IPS-15b (cell line): ENCODE measurements around the gene RASGRF2.

Experiments
- H3K27me3 ChIP-seq: one replicate; pipeline ENCODE4 v1.6.1; 2013; ENCODE audit warnings: low read length; ENCODE audit not compliant: control insufficient read depth, insufficient read depth
- H3K36me3 ChIP-seq: one replicate; pipeline ENCODE4 v1.6.1; 2013; ENCODE audit warnings: low read length; ENCODE audit not compliant: control insufficient read depth, insufficient read depth
- H3K4me1 ChIP-seq: one replicate; pipeline ENCODE4 v1.6.1; 2013; ENCODE audit warnings: mild to moderate bottlenecking, low read length; ENCODE audit not compliant: control insufficient read depth, insufficient read depth
- H3K4me3 ChIP-seq: one replicate; pipeline ENCODE4 v1.5.1; 2013; ENCODE audit warnings: low read depth, low read length
- H3K9ac ChIP-seq: one replicate; pipeline ENCODE4 v1.6.1; 2013; ENCODE audit warnings: low read depth, mild to moderate bottlenecking, low read length
- H3K9me3 ChIP-seq: one replicate; pipeline ENCODE4 v1.6.1; 2013; ENCODE audit warnings: mild to moderate bottlenecking, low read length; ENCODE audit not compliant: control insufficient read depth, insufficient read depth

RASGRF2 gene

DNA sequence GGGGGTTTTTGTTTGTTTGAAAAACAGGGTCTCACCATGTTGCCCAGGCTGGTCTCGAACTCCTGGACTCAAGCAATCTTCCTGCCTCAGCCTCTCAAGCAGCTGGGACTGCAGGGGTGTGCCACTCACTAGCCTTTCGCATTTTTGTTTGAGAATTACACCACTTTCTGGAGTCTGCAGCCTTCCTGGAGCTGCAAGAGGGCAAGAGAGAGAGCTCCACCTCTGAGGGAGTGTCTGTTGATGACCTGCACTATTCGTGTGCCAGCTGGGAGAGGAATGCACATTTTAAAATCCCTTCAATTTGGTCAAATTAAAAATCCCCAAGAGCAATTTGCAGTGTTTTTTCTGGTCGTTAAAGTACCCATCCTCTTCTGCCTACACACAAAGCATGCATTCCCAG is 267.9 kb downstream of the RASGRF2 start:
- H3K4me1 ChIP-seq = peaks cover 4% of the 10 kb centered on the region
- no peak overlapping the region for H3K4me3 ChIP-seq
- H3K27me3 ChIP-seq = no peaks in the 10 kb centered on the region
- H3K9ac ChIP-seq = no peak overlapping the region
- no peaks in the 10 kb centered on the region for H3K36me3 ChIP-seq
- no peaks in the 10 kb centered on the region for H3K9me3 ChIP-seq

DNA sequence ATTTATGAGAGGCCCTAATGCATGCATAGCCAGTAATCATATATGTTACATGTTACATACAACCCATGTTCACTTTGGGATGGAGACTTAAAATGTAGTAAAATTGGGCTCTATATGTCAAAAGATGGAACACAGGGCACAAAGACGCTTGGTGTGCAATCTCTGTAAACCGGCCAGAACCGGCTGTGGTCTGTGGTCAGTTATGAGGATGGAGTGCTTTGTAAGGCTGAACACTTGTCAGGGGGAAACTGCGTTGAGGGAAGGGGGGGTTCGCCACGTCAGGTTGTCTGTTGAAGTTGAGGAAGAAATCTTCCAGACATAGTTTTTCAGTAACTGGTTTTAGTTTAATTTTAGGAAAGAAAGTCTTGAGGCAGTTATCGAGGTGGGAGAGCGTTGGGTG is 270.3 kb downstream of the RASGRF2 start:
- Histone ChIP-seq H3K27me3 (no peaks in the 10 kb centered on the region), H3K9ac (no peak overlapping the region), H3K9me3 (no peaks in the 10 kb centered on the region), H3K36me3 (no peaks in the 10 kb centered on the region), H3K4me3 (no peak overlapping the region), H3K4me1 (peaks cover 12% of the 10 kb centered on the region)

GRCh38 chr5:81232464-81233079 is 272.4 kb downstream of the RASGRF2 start:
- Histone ChIP-seq H3K4me1 (peaks cover 12% of the 10 kb centered on the region), H3K4me3 (peak overlapping the region; percentile 81), H3K36me3 (no peaks in the 10 kb centered on the region), H3K27me3 (no peaks in the 10 kb centered on the region), H3K9ac (peak overlapping the region; percentile 70), H3K9me3 (no peaks in the 10 kb centered on the region)

DNA sequence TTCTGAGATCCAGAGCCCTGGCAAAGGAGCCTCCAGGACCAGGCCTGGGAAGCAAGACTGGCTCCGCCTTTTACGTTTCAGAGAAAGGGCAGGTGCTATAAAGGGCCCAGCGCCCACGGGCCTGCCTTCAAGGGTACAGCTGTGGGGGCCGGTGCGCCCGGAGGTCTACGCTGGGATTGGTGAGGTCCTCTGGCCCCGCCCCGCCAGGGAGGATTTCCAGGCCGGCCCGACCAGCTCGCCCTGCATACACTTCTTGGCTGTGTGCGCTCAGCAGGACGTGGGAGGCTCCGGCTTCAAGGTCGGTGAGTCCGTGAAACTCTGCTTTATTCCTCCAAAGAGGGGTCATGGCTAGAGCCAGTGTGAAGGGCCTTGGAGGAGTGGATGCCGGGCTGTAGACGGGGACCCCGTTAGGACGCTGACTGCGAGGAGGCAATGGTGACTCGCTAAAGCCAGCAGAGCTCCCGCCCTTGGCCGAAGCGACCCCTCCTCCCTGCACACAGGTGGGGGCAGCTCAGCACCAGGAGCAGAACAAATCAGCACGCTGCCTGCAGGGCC is 273.0 kb downstream of the RASGRF2 start, which contains the start of gene CKMT2:
Gene CKMT2 (plus strand): TSS at position 243 of the 555 bp plus-strand sequence. CDS start 17,811 bp downstream, outside the sequence.
- Histone ChIP-seq H3K9ac (peak within 1 kb of the TSS; percentile 70), H3K9me3 (no peaks in the 10 kb centered on the region), H3K4me1 (peaks cover 12% of the 10 kb centered on the region), H3K36me3 (no peaks in the 10 kb centered on the region), H3K4me3 (peak within 1 kb of the TSS; percentile 81), H3K27me3 (no peaks in the 10 kb centered on the region)

GRCh38 chr5:81234299-81234698 is 274.1 kb downstream of the RASGRF2 start:
- no peak overlapping the region for H3K4me3 ChIP-seq
- peaks cover 12% of the 10 kb centered on the region for H3K4me1 ChIP-seq
- no peak overlapping the region for H3K9ac ChIP-seq
- H3K27me3 ChIP-seq = no peaks in the 10 kb centered on the region
- no peaks in the 10 kb centered on the region for H3K9me3 ChIP-seq
- H3K36me3 ChIP-seq = no peaks in the 10 kb centered on the region

GRCh38 chr5:81234801-81235200 is 274.6 kb downstream of the RASGRF2 start:
- H3K36me3 ChIP-seq = no peaks in the 10 kb centered on the region
- no peak overlapping the region for H3K9ac ChIP-seq
- H3K4me3 ChIP-seq = no peak overlapping the region
- H3K9me3 ChIP-seq = no peaks in the 10 kb centered on the region
- H3K4me1 ChIP-seq = peaks cover 12% of the 10 kb centered on the region
- no peaks in the 10 kb centered on the region for H3K27me3 ChIP-seq

DNA sequence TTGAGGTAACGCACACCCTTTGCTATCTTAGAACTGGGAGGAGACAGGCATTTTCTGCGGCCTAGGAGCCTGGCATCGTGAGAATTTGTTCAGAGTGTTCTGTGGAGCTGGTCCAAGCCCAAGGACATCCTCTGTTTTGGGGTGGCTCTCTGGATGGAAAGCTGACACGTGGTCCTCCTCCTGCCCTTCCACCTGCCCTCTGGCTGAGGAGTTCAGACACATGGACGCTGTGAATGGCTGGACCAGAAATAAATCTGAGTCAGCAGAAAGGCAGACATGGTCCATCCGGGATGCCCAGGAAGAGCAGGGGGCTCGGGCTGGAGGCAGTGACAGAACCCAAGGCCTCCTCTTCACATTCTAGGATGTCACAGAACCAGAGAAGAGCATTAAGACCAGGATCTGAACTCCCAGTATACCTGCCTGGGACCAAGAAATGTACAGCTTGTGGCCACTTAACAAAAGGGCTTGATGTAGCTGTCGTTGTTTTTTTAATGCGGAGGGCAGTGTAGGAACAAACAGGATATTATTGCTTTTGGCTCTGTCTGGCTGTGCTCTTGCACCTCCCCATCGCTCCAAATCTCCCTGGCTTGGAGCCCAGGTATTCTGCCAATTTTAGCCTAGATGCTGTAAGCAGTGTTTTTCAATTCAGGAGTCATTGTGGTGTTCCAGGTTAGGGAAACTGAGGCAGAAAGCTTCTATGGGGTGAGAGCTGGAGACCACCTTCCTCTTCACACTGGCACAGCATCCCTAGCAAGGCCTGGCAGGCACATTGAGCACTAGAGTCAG is 275.3 kb downstream of the RASGRF2 start:
- H3K9me3 ChIP-seq = no peaks in the 10 kb centered on the region
- no peak overlapping the region for H3K9ac ChIP-seq
- H3K36me3 ChIP-seq = no peaks in the 10 kb centered on the region
- H3K4me1 ChIP-seq = peaks cover 12% of the 10 kb centered on the region
- no peak overlapping the region for H3K4me3 ChIP-seq
- H3K27me3 ChIP-seq = no peaks in the 10 kb centered on the region

GRCh38 chr5:81238460-81238859 is 278.3 kb downstream of the RASGRF2 start:
- H3K4me1 ChIP-seq = peaks cover 7% of the 10 kb centered on the region
- H3K4me3 ChIP-seq = no peak overlapping the region
- H3K36me3 ChIP-seq = no peaks in the 10 kb centered on the region
- H3K27me3 ChIP-seq = no peaks in the 10 kb centered on the region
- no peak overlapping the region for H3K9ac ChIP-seq
- no peaks in the 10 kb centered on the region for H3K9me3 ChIP-seq

DNA sequence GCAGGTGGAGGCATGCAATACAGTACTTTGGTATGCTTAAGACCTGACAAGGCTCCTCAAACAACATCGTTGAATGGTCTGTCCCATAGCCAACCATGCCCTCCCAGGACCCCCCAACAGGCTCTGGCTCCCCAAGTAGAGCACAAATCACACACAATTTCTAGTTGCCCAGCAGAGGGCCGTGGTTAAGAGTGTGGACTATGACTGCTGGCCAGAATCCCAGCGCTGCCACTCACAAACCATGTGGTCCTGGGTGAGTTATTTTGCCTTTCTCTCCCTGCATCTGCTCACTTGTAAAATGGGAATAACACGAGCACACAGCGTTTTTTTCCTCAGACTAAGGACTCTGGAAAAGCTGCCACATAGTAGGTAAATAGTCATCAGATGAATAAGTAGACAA is 279.4 kb downstream of the RASGRF2 start:
- Histone ChIP-seq H3K4me3 (no peak overlapping the region), H3K4me1 (no peaks in the 10 kb centered on the region)

GRCh38 chr5:81241001-81241400 is 280.8 kb downstream of the RASGRF2 start:
- H3K27me3 ChIP-seq = no peaks in the 10 kb centered on the region
- no peaks in the 10 kb centered on the region for H3K4me1 ChIP-seq
- H3K9me3 ChIP-seq = no peaks in the 10 kb centered on the region
- H3K36me3 ChIP-seq = no peaks in the 10 kb centered on the region
- H3K4me3 ChIP-seq = no peak overlapping the region
- H3K9ac ChIP-seq = no peak overlapping the region

More for the DNA sequence above, 279.4 kb downstream of the RASGRF2 start:
- no peaks in the 10 kb centered on the region for H3K36me3 ChIP-seq
- no peak overlapping the region for H3K9ac ChIP-seq
- H3K27me3 ChIP-seq = no peaks in the 10 kb centered on the region
- no peaks in the 10 kb centered on the region for H3K9me3 ChIP-seq

DNA sequence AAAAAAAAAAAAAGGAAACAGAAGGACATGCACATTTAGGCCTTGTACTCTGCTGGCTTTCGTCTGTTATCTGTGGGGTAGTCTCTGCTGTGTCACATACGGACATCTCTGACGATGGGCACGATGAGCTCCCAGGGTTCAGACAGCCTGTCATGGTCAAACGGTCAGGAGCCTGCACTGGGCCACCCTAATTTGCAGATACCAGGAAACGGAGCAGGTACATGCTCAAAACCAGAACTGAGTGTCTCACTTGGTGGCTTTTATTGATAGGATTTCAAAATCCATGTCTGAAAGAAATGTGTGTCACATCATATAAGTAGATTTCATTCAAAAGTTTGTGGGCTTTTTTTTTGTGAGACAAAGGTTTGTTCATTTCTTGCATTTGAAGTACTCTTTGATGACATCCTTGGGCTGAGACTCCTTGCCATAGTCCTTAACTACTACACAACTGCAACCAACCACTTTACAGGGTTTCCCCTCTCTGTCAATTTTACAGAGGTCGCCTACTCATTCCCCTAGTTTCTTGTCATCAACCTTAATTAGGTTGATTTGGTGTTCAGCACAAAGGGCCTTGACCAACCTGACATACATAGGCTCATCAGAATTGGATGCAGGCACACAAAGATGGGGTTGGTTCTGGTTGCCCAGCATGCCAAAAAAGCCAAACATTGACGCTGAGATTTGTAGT is 281.9 kb downstream of the RASGRF2 start:
- no peaks in the 10 kb centered on the region for H3K36me3 ChIP-seq
- no peak overlapping the region for H3K4me3 ChIP-seq
- H3K4me1 ChIP-seq = no peaks in the 10 kb centered on the region
- no peaks in the 10 kb centered on the region for H3K27me3 ChIP-seq
- no peaks in the 10 kb centered on the region for H3K9me3 ChIP-seq
- H3K9ac ChIP-seq = no peak overlapping the region
